ENCODE data around the gene UIMC1.

- TF ChIP-seq, protein P1, sequence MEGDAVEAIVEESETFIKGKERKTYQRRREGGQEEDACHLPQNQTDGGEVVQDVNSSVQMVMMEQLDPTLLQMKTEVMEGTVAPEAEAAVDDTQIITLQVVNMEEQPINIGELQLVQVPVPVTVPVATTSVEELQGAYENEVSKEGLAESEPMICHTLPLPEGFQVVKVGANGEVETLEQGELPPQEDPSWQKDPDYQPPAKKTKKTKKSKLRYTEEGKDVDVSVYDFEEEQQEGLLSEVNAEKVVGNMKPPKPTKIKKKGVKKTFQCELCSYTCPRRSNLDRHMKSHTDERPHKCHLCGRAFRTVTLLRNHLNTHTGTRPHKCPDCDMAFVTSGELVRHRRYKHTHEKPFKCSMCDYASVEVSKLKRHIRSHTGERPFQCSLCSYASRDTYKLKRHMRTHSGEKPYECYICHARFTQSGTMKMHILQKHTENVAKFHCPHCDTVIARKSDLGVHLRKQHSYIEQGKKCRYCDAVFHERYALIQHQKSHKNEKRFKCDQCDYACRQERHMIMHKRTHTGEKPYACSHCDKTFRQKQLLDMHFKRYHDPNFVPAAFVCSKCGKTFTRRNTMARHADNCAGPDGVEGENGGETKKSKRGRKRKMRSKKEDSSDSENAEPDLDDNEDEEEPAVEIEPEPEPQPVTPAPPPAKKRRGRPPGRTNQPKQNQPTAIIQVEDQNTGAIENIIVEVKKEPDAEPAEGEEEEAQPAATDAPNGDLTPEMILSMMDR (conservative IDR thresholded peaks at IDR 0.05; ENCODE audit: low read depth, low read length): no peak
- TF ChIP-seq EZH2phosphoT487 (IDR thresholded peaks at IDR 0.05; ENCODE audit: borderline replicate concordance, low read length) (no peak), EZH2 (IDR thresholded peaks at IDR 0.05; ENCODE audit: low read length, unreplicated experiment) (no peak)
Measured at GRCh38 chr5:176880366-176881020, 126.1 kb downstream of the UIMC1 start.

Measured in PC-3 (cell line).